CD14-positive monocyte (primary cell): ENCODE results near the gene CYB561D2. TPM values are rescaled to one million over a fixed set of nuclear protein-coding genes. Genes with fewer than 3 reads are reported as not detected.

Experiments used
- DNase-seq, 3 donors: peaks; one replicate each; pipeline ENCODE4 v3.0.0-alpha.2; 2011 to 2022
- H2AFZ ChIP-seq: 2 replicates; pipeline ENCODE4 v1.6.0; 2012; ENCODE audit warnings: mild to moderate bottlenecking, low read depth, low read length, inconsistent platforms; ENCODE audit not compliant: insufficient read depth, poor library complexity, severe bottlenecking
- H3K27ac ChIP-seq, 2 donors: 1 replicate in 1 of 2; 2 replicates in 1 of 2; pipeline ENCODE4 v1.5.1; 2012 to 2013; ENCODE audit warnings: low read length in 2 of 2, control low read depth in 1 of 2, inconsistent platforms in 1 of 2, low read depth in 1 of 2, mild to moderate bottlenecking in 1 of 2
- H3K27me3 ChIP-seq, 2 donors: one replicate each; pipeline versions ENCODE4 v1.6.0 to v1.6.1; 2011 to 2013; ENCODE audit warnings: low read length in 2 of 2; ENCODE audit not compliant: control insufficient read depth in 2 of 2, insufficient read depth in 2 of 2
- H3K36me3 ChIP-seq, 2 donors: replicated peaks in 1 of 2; 1 replicate in 1 of 2; 2 replicates in 1 of 2; pipeline versions ENCODE4 v1.5.1 to v1.6.1; 2012 to 2013; ENCODE audit warnings: low read length in 2 of 2, control low read depth in 1 of 2, inconsistent platforms in 1 of 2, mild to moderate bottlenecking in 1 of 2; ENCODE audit not compliant: insufficient read depth in 2 of 2, control insufficient read depth in 1 of 2
- H3K4me1 ChIP-seq, 2 donors: 1 replicate in 1 of 2; 2 replicates in 1 of 2; pipeline versions ENCODE4 v1.5.1 to v1.6.1; 2012 to 2013; ENCODE audit warnings: low read length in 2 of 2, control low read depth in 1 of 2, inconsistent platforms in 1 of 2, mild to moderate bottlenecking in 1 of 2, moderate library complexity in 1 of 2; ENCODE audit not compliant: insufficient read depth in 2 of 2, control insufficient read depth in 1 of 2
- H3K4me2 ChIP-seq: replicated peaks from 2 replicates; pipeline ENCODE3; 2012; ENCODE audit warnings: low read length, moderate library complexity, mild to moderate bottlenecking; ENCODE audit not compliant: poor library complexity, severe bottlenecking; ENCODE audit errors: extremely low read depth
- H3K4me3 ChIP-seq, 3 experiments: fragments of 200-600 bp in 1 of 3; sonication (generic) in 1 of 3; replicated peaks in 1 of 3; 1 replicate in 2 of 3; 2 replicates in 1 of 3; pipeline ENCODE4 v1.5.1; 2011 to 2013; ENCODE audit warnings: low read length in 3 of 3, mild to moderate bottlenecking in 3 of 3, control low read depth in 2 of 3, low read depth in 2 of 3, inconsistent platforms in 1 of 3, moderate library complexity in 1 of 3
- H3K79me2 ChIP-seq: 2 replicates; pipeline ENCODE4 v1.6.0; 2012; ENCODE audit warnings: mild to moderate bottlenecking, control low read depth, inconsistent platforms, low read length, moderate library complexity; ENCODE audit not compliant: insufficient read depth
- H3K9ac ChIP-seq: 2 replicates; pipeline ENCODE4 v1.6.0; 2017; ENCODE audit warnings: low read length, mild to moderate bottlenecking; ENCODE audit not compliant: insufficient read depth, poor library complexity, severe bottlenecking
- H3K9me3 ChIP-seq, 2 donors: replicated peaks in 1 of 2; 1 replicate in 1 of 2; 2 replicates in 1 of 2; pipeline versions ENCODE4 v1.5.1 to v1.6.1; 2012 to 2013; ENCODE audit warnings: low read length in 2 of 2, control low read depth in 1 of 2; ENCODE audit not compliant: control insufficient read depth in 1 of 2, insufficient read depth in 1 of 2
- H4K20me1 ChIP-seq: 2 replicates; pipeline ENCODE4 v1.6.0; 2012; ENCODE audit warnings: mild to moderate bottlenecking, low read length, control low read depth, moderate library complexity; ENCODE audit not compliant: insufficient read depth
- H3K27ac Mint-ChIP-seq, 7 donors: one replicate each; pipeline ENCODE4 v1.8.0; 2020; ENCODE audit warnings: mild to moderate bottlenecking in 7 of 7, mixed read lengths in 7 of 7, moderate library complexity in 6 of 7, inconsistent platforms in 2 of 7
- H3K27me3 Mint-ChIP-seq, 3 donors: one replicate each; pipeline ENCODE4 v1.8.0; 2021 to 2022; ENCODE audit warnings: low read depth in 3 of 3, mild to moderate bottlenecking in 3 of 3, mixed read lengths in 3 of 3, moderate library complexity in 3 of 3, inconsistent platforms in 1 of 3
- H3K36me3 Mint-ChIP-seq, 2 donors: one replicate each; pipeline ENCODE4 v1.8.0; 2020; ENCODE audit warnings: mixed read lengths in 2 of 2, inconsistent platforms in 1 of 2, mild to moderate bottlenecking in 1 of 2
- H3K4me1 Mint-ChIP-seq: one replicate; pipeline ENCODE4 v1.8.0; 2020; ENCODE audit warnings: mild to moderate bottlenecking, mixed read lengths
- H3K4me3 Mint-ChIP-seq, 2 donors: one replicate each; pipeline ENCODE4 v1.8.0; 2020; ENCODE audit warnings: mild to moderate bottlenecking in 2 of 2, mixed read lengths in 2 of 2, moderate library complexity in 1 of 2
- H3K9me3 Mint-ChIP-seq, 7 donors: one replicate each; pipeline ENCODE4 v1.8.0; 2020 to 2022; ENCODE audit warnings: mixed read lengths in 7 of 7, mild to moderate bottlenecking in 6 of 7, moderate library complexity in 6 of 7, inconsistent platforms in 2 of 7
- CTCF ChIP-seq: fragments of 200-600 bp; IDR thresholded peaks from one replicate; pipeline ENCODE4 v1.8.0; 2022; ENCODE audit warnings: antibody characterized with exemption, mild to moderate bottlenecking
- WGBS: methylation state at CpG from one replicate; pipeline ENCODE4 v1.1.5; 2013; ENCODE audit warnings: missing lambda C conversion rate; ENCODE audit not compliant: insufficient coverage; 5-methylcytosine and 5-hydroxymethylcytosine counted together
- intact Hi-C, 2 donors: fragments of 100-400 bp; cut with micrococcal nuclease; formaldehyde crosslinking; loops; one replicate each; pipeline versions ENCODE4 v1.15.0 to v1.15.1; 2023
- polyA plus RNA-seq, 3 donors: library from polyadenylated mRNA; depleted of rRNA in 1 of 3; unstranded in 2 of 3; stranded (reverse) in 1 of 3; fragments of 300-500 nt in 2 of 3; fragments of >200 nt in 1 of 3; fragmentation: Illumina TruSeq in 2 of 3; gene quantifications; 1 replicate in 2 of 3; 2 replicates in 1 of 3; pipeline ENCODE4 v1.2.3, GENCODE V29; 2012 to 2021

The CYB561D2 gene
- polyA plus RNA-seq, 3 donors: 78.9 to 94.0 (median 82.5) TPM

DNA sequence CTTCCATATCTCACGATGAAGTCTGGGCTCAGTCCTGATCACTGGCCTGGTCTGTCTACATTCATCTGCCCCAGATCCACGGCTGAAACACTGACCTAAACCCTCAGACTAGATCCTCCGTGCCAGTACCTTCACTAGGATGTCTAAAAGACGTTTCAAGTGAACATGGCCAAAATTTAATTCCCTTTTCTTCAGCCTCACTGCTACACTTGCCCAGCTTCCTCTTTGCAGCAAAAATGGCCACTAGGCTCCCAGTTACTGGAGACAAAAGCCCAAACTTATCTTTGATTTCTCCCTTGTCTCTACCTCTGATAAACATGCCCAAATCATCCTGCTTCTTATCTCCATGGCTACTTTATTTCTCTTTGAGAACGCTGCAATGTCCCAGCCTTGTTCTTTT is 11.7 kb upstream of the CYB561D2 start:
- WGBS: 0% methylated on average over 5 of the region's 5 CpGs
- DNase-seq: peak; percentile 46 to 66 (median 58)
- H3K36me3 Mint-ChIP-seq: peaks cover 17 to 31% of the 10 kb centered on the region in 2 donors

DNA sequence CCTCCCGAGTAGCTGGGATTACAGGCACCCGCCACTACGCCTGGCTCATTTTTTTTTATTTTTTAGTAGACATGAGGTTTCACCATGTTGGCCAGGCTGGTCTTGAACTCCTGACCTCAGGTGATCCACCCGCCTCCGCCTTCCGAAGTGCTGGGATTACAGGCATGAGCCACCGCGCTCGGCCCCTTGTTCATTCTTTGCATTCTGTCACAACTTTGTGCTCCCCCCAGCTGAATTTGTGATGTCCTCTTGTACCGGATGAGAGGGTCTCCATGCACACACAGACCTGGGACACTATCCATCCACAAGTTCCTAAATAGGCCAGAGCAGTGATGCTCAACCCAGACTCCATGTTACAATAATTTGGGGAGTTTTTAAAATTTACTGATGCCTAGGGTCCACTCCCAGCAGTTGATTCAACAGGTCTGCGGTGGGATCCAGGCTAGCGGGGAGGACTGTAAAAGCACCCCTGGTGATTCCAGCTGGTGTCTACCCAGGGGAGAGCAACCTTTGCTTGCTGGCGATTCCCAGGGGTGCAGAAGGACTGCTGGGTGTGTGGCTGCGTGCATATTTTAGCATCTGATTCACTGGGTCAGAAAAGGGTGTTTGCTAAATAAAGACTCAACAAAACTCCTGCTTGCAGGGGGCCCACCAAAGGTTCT is 11.0 kb upstream of the CYB561D2 start:
- Histone ChIP-seq H3K27me3 (no peaks in the 10 kb centered on the region), H2AFZ (peak overlapping the region; percentile 77), H3K4me2 (peak overlapping the region; percentile 95), H4K20me1 (peaks cover 26% of the 10 kb centered on the region), H3K27ac (peak overlapping the region; percentile 91 to 98), H3K79me2 (peaks cover 75% of the 10 kb centered on the region), H3K4me3 (peak overlapping the region; percentile 50 to 94 (median 83)), H3K36me3 (peaks cover 9 to 17% of the 10 kb centered on the region in 2 donors), H3K9me3 (no peaks in the 10 kb centered on the region), H3K4me1 (peaks cover 59 to 84% of the 10 kb centered on the region in 2 donors), H3K9ac (peak overlapping the region; percentile 94)
- Mint-ChIP-seq H3K4me3 (peak overlapping the region; percentile 79 to 96), H3K27ac (peak overlapping the region; percentile 92 to 99 (median 96)), H3K36me3 (peaks cover 15 to 26% of the 10 kb centered on the region in 2 donors), H3K9me3 (no peaks in the 10 kb centered on the region), H3K27me3 (no peaks in the 10 kb centered on the region), H3K4me1 (peaks cover 66% of the 10 kb centered on the region)
- DNase-seq: no peak
- 33% methylated on average over 9 of the region's 14 CpGs for WGBS
- intact Hi-C loops: loop anchor here (5.0 kb wide), 1 partner anchor 42 kb away; the partner anchor contains the start of genes HYAL3 (in 2 of the 2) and NAA80 (in 2 of the 2)
- no peak for TF ChIP-seq CTCF

More for the DNA sequence above, 11.7 kb upstream of the CYB561D2 start:
- H3K27me3 ChIP-seq: no peaks in the 10 kb centered on the region
- Mint-ChIP-seq H3K27ac (peak overlapping the region; percentile 92 to 99 (median 96)), H3K27me3 (no peaks in the 10 kb centered on the region), H3K4me1 (peaks cover 70% of the 10 kb centered on the region), H3K4me3 (peak overlapping the region; percentile 79 to 96), H3K9me3 (no peaks in the 10 kb centered on the region)
- H3K9me3 ChIP-seq: no peaks in the 10 kb centered on the region
- H2AFZ ChIP-seq: peak overlapping the region; percentile 75
- H3K4me1 ChIP-seq: peaks cover 66 to 88% of the 10 kb centered on the region in 2 donors
- H4K20me1 ChIP-seq: peaks cover 33% of the 10 kb centered on the region
- TF ChIP-seq CTCF: no peak
- H3K27ac ChIP-seq: peak overlapping the region; percentile 91 to 98
- peaks cover 15 to 23% of the 10 kb centered on the region in 2 donors for H3K36me3 ChIP-seq
- H3K9ac ChIP-seq: peak overlapping the region; percentile 94
- peaks cover 82% of the 10 kb centered on the region for H3K79me2 ChIP-seq
- peak overlapping the region; percentile 50 to 94 (median 83) for H3K4me3 ChIP-seq
- H3K4me2 ChIP-seq: peak overlapping the region; percentile 95
- intact Hi-C loops: loop anchor here (5.0 kb wide), 1 partner anchor 42 kb away; the partner anchor contains the start of genes HYAL3 (in 2 of the 2) and NAA80 (in 2 of the 2)
